Endodermal cell (in vitro differentiated cells): Measurements from ENCODE around the gene CD209. TPM values are rescaled to one million over a fixed set of nuclear protein-coding genes. Genes with fewer than 3 reads are reported as not detected.

ENCODE experiments used
- DNase-seq: peaks from one replicate; pipeline ENCODE4 v3.0.0-alpha.2; 2017
- H3K27ac ChIP-seq: 2 replicates; pipeline ENCODE4 v1.5.1; 2013; ENCODE audit warnings: mild to moderate bottlenecking, low read depth, low read length, moderate library complexity
- H3K27me3 ChIP-seq: 2 replicates; pipeline ENCODE4 v1.6.1; 2013; ENCODE audit warnings: mild to moderate bottlenecking, low read length, moderate library complexity; ENCODE audit not compliant: insufficient read depth, control insufficient read depth, poor library complexity, severe bottlenecking
- H3K36me3 ChIP-seq: 2 replicates; pipeline ENCODE4 v1.7.0; 2013; ENCODE audit warnings: mild to moderate bottlenecking, low read length, moderate library complexity; ENCODE audit not compliant: control insufficient read depth, insufficient read depth
- H3K4me1 ChIP-seq: one replicate; pipeline ENCODE4 v1.7.0; 2013; ENCODE audit warnings: low read length; ENCODE audit not compliant: control insufficient read depth, insufficient read depth
- H3K4me3 ChIP-seq: 2 replicates; pipeline ENCODE4 v1.5.1; 2013; ENCODE audit warnings: mild to moderate bottlenecking, low read length, moderate library complexity
- H3K9ac ChIP-seq: 2 replicates; pipeline ENCODE4 v1.6.1; 2013; ENCODE audit warnings: mild to moderate bottlenecking, low read length, moderate library complexity; ENCODE audit not compliant: poor library complexity, severe bottlenecking; ENCODE audit errors: extremely low read depth
- H3K9me3 ChIP-seq: 2 replicates; pipeline ENCODE4 v1.6.1; 2013; ENCODE audit warnings: mild to moderate bottlenecking, low read length, moderate library complexity; ENCODE audit not compliant: control insufficient read depth
- H3K27ac Mint-ChIP-seq: 2 replicates; pipeline ENCODE4 v1.8.0; 2020; ENCODE audit warnings: mixed read lengths
- H3K27me3 Mint-ChIP-seq: 2 replicates; pipeline ENCODE4 v1.8.0; 2021; ENCODE audit warnings: mild to moderate bottlenecking, mixed read lengths; ENCODE audit not compliant: insufficient read depth
- H3K36me3 Mint-ChIP-seq: 2 replicates; pipeline ENCODE4 v1.8.0; 2020; ENCODE audit warnings: low read depth, mixed read lengths
- H3K4me1 Mint-ChIP-seq: 2 replicates; pipeline ENCODE4 v1.8.0; 2020; ENCODE audit warnings: mixed read lengths
- H3K4me3 Mint-ChIP-seq: 2 replicates; pipeline ENCODE4 v1.8.0; 2020; ENCODE audit warnings: mild to moderate bottlenecking, moderate library complexity, mixed read lengths
- H3K9me3 Mint-ChIP-seq: 2 replicates; pipeline ENCODE4 v1.8.0; 2020; ENCODE audit warnings: mild to moderate bottlenecking, mixed read lengths
- WGBS, 2 experiments: methylation state at CpG; one replicate each; pipeline versions ENCODE4 v1.1.5 to v1.1.7; 2013; ENCODE audit warnings: missing lambda C conversion rate in 2 of 2, mixed read lengths in 1 of 2; ENCODE audit not compliant: insufficient coverage in 1 of 2, insufficient read length in 1 of 2; 5-methylcytosine and 5-hydroxymethylcytosine counted together
- total RNA-seq, 2 donors: library from RNA; stranded (reverse); fragmentation: NEBNext Ultra II Directional in 1 of 2; extraction: Animal tissue kit (Norgen Biotek cat#: 25700) in 1 of 2; gene quantifications; 2 replicates in 1 of 2; 3 replicates in 1 of 2; pipeline ENCODE4 v1.2.1, GENCODE V29; 2021
- TF ChIP-seq, protein P1 (sequence below): fragments of 200-600 bp; sonication (generic); conservative IDR thresholded peaks from 2 replicates; pipeline ENCODE4 v1.5.0; 2021; ENCODE audit warnings: antibody characterized with exemption, mild to moderate bottlenecking

CD209 gene
- total RNA-seq, 2 donors from 2014 or later = not detected

DNA sequence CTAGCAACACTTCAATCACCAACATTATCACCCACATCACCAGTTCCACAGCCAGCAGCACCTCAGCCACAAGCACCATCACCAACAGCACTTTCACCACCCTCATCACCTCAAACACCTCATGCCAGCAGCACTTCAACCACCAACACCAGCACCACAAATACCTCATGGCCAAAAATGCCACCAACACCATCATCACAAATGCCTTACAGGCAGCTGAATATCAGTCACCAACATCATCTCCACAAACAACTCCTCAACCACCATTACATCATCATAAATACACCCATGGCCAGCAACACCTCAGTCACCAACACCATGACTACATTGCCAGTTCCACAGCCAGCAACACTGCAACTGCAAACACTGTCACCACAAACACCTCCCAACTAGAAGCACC, 55.8 kb downstream of the CD209 start:
- H3K9me3 ChIP-seq = no peaks in the 10 kb centered on the region
- Mint-ChIP-seq H3K4me3 (no peak overlapping the region), H3K4me1 (no peaks in the 10 kb centered on the region), H3K36me3 (no peaks in the 10 kb centered on the region), H3K27me3 (peaks cover 14% of the 10 kb centered on the region), H3K9me3 (no peaks in the 10 kb centered on the region), H3K27ac (no peak overlapping the region)
- no peaks in the 10 kb centered on the region for H3K36me3 ChIP-seq
- no peak for DNase-seq
- H3K4me1 ChIP-seq = no peaks in the 10 kb centered on the region
- TF ChIP-seq, protein P1, sequence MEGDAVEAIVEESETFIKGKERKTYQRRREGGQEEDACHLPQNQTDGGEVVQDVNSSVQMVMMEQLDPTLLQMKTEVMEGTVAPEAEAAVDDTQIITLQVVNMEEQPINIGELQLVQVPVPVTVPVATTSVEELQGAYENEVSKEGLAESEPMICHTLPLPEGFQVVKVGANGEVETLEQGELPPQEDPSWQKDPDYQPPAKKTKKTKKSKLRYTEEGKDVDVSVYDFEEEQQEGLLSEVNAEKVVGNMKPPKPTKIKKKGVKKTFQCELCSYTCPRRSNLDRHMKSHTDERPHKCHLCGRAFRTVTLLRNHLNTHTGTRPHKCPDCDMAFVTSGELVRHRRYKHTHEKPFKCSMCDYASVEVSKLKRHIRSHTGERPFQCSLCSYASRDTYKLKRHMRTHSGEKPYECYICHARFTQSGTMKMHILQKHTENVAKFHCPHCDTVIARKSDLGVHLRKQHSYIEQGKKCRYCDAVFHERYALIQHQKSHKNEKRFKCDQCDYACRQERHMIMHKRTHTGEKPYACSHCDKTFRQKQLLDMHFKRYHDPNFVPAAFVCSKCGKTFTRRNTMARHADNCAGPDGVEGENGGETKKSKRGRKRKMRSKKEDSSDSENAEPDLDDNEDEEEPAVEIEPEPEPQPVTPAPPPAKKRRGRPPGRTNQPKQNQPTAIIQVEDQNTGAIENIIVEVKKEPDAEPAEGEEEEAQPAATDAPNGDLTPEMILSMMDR = no peak
- no peak overlapping the region for H3K27ac ChIP-seq
- peaks cover 5% of the 10 kb centered on the region for H3K27me3 ChIP-seq
- H3K4me3 ChIP-seq = no peak overlapping the region
- no peak overlapping the region for H3K9ac ChIP-seq

DNA sequence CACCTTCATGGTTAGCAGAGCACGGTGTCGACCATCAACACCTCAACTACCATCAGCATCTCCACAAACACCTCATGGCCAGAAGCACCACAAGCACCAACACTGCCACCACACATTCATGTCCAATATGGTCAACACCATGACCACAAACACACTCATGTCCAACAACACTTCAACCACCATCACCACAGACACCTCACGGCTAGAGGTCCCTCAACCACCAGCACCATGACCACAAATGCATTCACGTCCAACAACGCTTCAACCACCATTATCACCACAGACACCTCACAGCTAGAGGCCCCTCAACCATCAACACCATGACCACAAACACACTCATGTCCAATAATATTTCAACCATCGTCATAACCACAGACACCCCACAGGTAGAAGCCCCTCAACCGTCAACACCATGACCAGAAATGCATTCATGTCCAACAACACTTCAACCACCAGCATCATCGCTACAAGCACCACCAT, 56.5 kb downstream of the CD209 start:
- Mint-ChIP-seq H3K36me3 (no peaks in the 10 kb centered on the region), H3K27ac (no peak overlapping the region), H3K4me1 (peaks cover 2% of the 10 kb centered on the region), H3K9me3 (no peaks in the 10 kb centered on the region), H3K27me3 (peaks cover 12% of the 10 kb centered on the region), H3K4me3 (no peak overlapping the region)
- 69 to 89% methylated on average over 5 to 8 of the region's 8 CpGs for WGBS, 2 experiments
- no peak overlapping the region for H3K9ac ChIP-seq
- DNase-seq = no peak
- H3K36me3 ChIP-seq = no peaks in the 10 kb centered on the region
- no peaks in the 10 kb centered on the region for H3K9me3 ChIP-seq
- H3K27me3 ChIP-seq = peaks cover 5% of the 10 kb centered on the region
- TF ChIP-seq, protein P1 = no peak
- no peaks in the 10 kb centered on the region for H3K4me1 ChIP-seq
- H3K4me3 ChIP-seq = no peak overlapping the region
- H3K27ac ChIP-seq = no peak overlapping the region

Other genes with a start within 250 kb of the CD209 start
- gene ZNF358, start 231.4 kb downstream of the CD209 start, total RNA-seq = 10 to 100 TPM; 45.9 to 53.2 TPM
- 10 to 100 TPM; 18.0 to 21.4 TPM for gene MCOLN1, start 224.9 kb downstream of the CD209 start, total RNA-seq
- gene PNPLA6, start 211.8 kb downstream of the CD209 start, total RNA-seq = 100 to 1,000 TPM in 1 of 2 donors, 10 to 100 TPM in 1; 86.1 to 124 TPM
- 10 to 100 TPM; 65.5 to 76.8 TPM for gene CAMSAP3, start 151.7 kb downstream of the CD209 start, total RNA-seq
- 10 to 100 TPM; 44.3 to 46.6 TPM for gene XAB2, start 118.0 kb downstream of the CD209 start, total RNA-seq
- gene PET100, start 117.7 kb downstream of the CD209 start, total RNA-seq = 100 to 1,000 TPM; 149 to 182 TPM
- under 1 TPM in 1 of 2 donors, not detected in 1; 0.55 TPM for gene PCP2, start 113.8 kb downstream of the CD209 start, total RNA-seq
- 100 to 1,000 TPM; 119 to 126 TPM for gene STXBP2, start 110.4 kb downstream of the CD209 start, total RNA-seq
- not detected for gene RETN, start 78.5 kb downstream of the CD209 start, total RNA-seq
- not detected for gene MCEMP1, start 70.4 kb downstream of the CD209 start, total RNA-seq
- gene TRAPPC5, start 66.7 kb downstream of the CD209 start, total RNA-seq = 10 to 100 TPM; 64.6 to 93.1 TPM
- not detected for gene FCER2, start 45.4 kb downstream of the CD209 start, total RNA-seq
- not detected for gene CLEC4G, start 15.4 kb downstream of the CD209 start, total RNA-seq
- not detected for gene CLEC4M, start 15.7 kb upstream of the CD209 start, total RNA-seq
- gene EVI5L, start 82.7 kb upstream of the CD209 start, total RNA-seq = 1 to 10 TPM; 6.4 to 9.2 TPM
- 10 to 100 TPM in 1 of 2 donors, 1 to 10 TPM in 1; 9.5 to 20.2 TPM for gene PRR36, start 126.9 kb upstream of the CD209 start, total RNA-seq
- gene LRRC8E, start 141.0 kb upstream of the CD209 start, total RNA-seq = 1 to 10 TPM; 2.8 to 3.4 TPM
- gene MAP2K7, start 156.3 kb upstream of the CD209 start, total RNA-seq = 10 to 100 TPM; 33.4 to 40.0 TPM
- 1 to 10 TPM in 1 of 2 donors, under 1 TPM in 1; 0.84 to 2.2 TPM for gene TGFBR3L, start 167.3 kb upstream of the CD209 start, total RNA-seq
- gene SNAPC2, start 172.8 kb upstream of the CD209 start, total RNA-seq = 10 to 100 TPM; 11.9 to 14.2 TPM
- 10 to 100 TPM; 60.1 to 87.2 TPM for gene CTXN1, start 178.6 kb upstream of the CD209 start, total RNA-seq
- 10 to 100 TPM; 78.1 to 80.0 TPM for gene TIMM44, start 196.1 kb upstream of the CD209 start, total RNA-seq